K562 (cell line): ENCODE data around the gene HSPA5. TPM values are rescaled to one million over a fixed set of nuclear protein-coding genes. Genes with fewer than 3 reads are reported as not detected.
A peak's percentile ranks its signal among the peaks of the same experiment; 100 is the strongest.

Experiments
- ATAC-seq: fragments of 200-7000 bp; cut with Tn5 transposase; 3 replicates; pipeline ENCODE4 v1.9.1; 2020; ENCODE audit warnings: moderate library complexity
- BruUV-seq: library from RNA; stranded (reverse); fragments of 400-500 nt; replicated peaks from 2 replicates; lab custom pipeline; 2021; lab: Mats Ljungman, UMichigan
- CTCF ChIA-PET: fragments of 300-600 bp; formaldehyde crosslinking; extraction: SDS; loops from one replicate; lab custom pipeline; 2021; ENCODE audit warnings: low intra/inter-chr PET ratio; lab: Yijun Ruan, JAX
- POLR2A ChIA-PET: fragments of 300-600, 350-650 bp; sonication (Branson Sonifier 250); formaldehyde crosslinking; extraction: SDS; loops from one replicate; lab custom pipeline; 2021; ENCODE audit warnings: antibody characterized with exemption, inconsistent platforms; lab: Yijun Ruan, JAX
- DNase-seq, 4 experiments: peaks; one replicate each; pipeline versions ENCODE4 v3.0.0 to v3.0.0-alpha.2; 2011 to 2018; ENCODE audit warnings: low spot score in 3 of 4, mixed read lengths in 3 of 4; ENCODE audit errors: extremely low read depth in 1 of 4
- FAIRE-seq: peaks from 2 replicates; lab custom pipeline; 2011; peaks lifted over from hg19 to GRCh38; lab: Jason Lieb, UNC
- H2AFZ ChIP-seq: 2 replicates; pipeline ENCODE4 v1.6.0; 2011; ENCODE audit warnings: low read depth, low read length, control low read depth, inconsistent platforms
- H3K27ac ChIP-seq: fragments of 200-600 bp; 3 replicates; pipeline ENCODE4 v1.8.0; 2011; ENCODE audit warnings: low read depth, mild to moderate bottlenecking, control low read depth, inconsistent platforms, low read length, moderate library complexity, mixed read lengths; ENCODE audit errors: extremely low read depth
- H3K27me3 ChIP-seq, 2 experiments: fragments of 300-600 bp in 1 of 2; 2 replicates in 1 of 2; 3 replicates in 1 of 2; pipeline versions ENCODE4 v1.6.0 to v1.8.0; 2011; ENCODE audit warnings: inconsistent platforms in 2 of 2, low read length in 2 of 2, mild to moderate bottlenecking in 1 of 2, mixed read lengths in 1 of 2, moderate library complexity in 1 of 2; ENCODE audit not compliant: control insufficient read depth in 2 of 2, insufficient read depth in 2 of 2
- H3K36me3 ChIP-seq: fragments of 300-600 bp; 3 replicates; pipeline ENCODE4 v1.8.0; 2011; ENCODE audit warnings: mild to moderate bottlenecking, low read length, inconsistent platforms; ENCODE audit not compliant: control insufficient read depth, insufficient read depth
- H3K4me1 ChIP-seq, 2 experiments: fragments of 200-600 bp in 1 of 2; replicated peaks in 1 of 2; 2 replicates in 1 of 2; 3 replicates in 1 of 2; pipeline versions ENCODE4 v1.5.1 to v1.8.0; 2011; ENCODE audit warnings: inconsistent platforms in 2 of 2, low read length in 2 of 2, mild to moderate bottlenecking in 1 of 2, mixed read lengths in 1 of 2, moderate library complexity in 1 of 2; ENCODE audit not compliant: control insufficient read depth in 2 of 2, insufficient read depth in 2 of 2
- H3K4me2 ChIP-seq: 2 replicates; pipeline ENCODE4 v1.6.1; 2011; ENCODE audit warnings: low read length, control low read depth, inconsistent platforms, mixed read lengths; ENCODE audit not compliant: insufficient read depth
- H3K4me3 ChIP-seq: fragments of 200-600 bp; sonication (generic), shearing (Covaris generic); 2 replicates; pipeline ENCODE4 v1.5.1; 2016; ENCODE audit warnings: control low read depth, inconsistent platforms
- H3K79me2 ChIP-seq: fragments of 200-600 bp; 3 replicates; pipeline ENCODE4 v1.8.0; 2011; ENCODE audit warnings: low read length, inconsistent platforms; ENCODE audit not compliant: control insufficient read depth, insufficient read depth
- H3K9ac ChIP-seq, 2 experiments: 2 replicates each; pipeline versions ENCODE4 v1.6.0 to v1.6.1; 2011; ENCODE audit warnings: low read depth in 2 of 2, low read length in 2 of 2, control low read depth in 1 of 2, inconsistent platforms in 1 of 2, mild to moderate bottlenecking in 1 of 2, mixed read lengths in 1 of 2; ENCODE audit not compliant: insufficient read depth in 1 of 2
- H3K9me1 ChIP-seq: one replicate; pipeline ENCODE4 v1.6.0; 2011; ENCODE audit warnings: inconsistent platforms, mild to moderate bottlenecking, low read length, moderate library complexity; ENCODE audit not compliant: control insufficient read depth, insufficient read depth
- H3K9me3 ChIP-seq: replicated peaks from 2 replicates; pipeline ENCODE4 v1.5.1; 2011; ENCODE audit warnings: low read depth, low read length, inconsistent platforms; ENCODE audit not compliant: control insufficient read depth, insufficient read depth
- H4K20me1 ChIP-seq: replicated peaks from 2 replicates; pipeline ENCODE4 v1.6.1; 2011; ENCODE audit warnings: low read length, inconsistent platforms, mixed read lengths; ENCODE audit not compliant: control insufficient read depth, insufficient read depth
- BCL6 ChIP-seq: fragments of 250-450 bp; sonication (Bioruptor Pico); IDR thresholded peaks from 2 replicates; pipeline ENCODE4 v1.4.0; 2020
- BHLHE40 ChIP-seq: IDR thresholded peaks from 2 replicates; pipeline ENCODE4 v1.6.1; 2011; ENCODE audit warnings: low read length, improper control_type of control experiment
- CHCHD3 ChIP-seq: fragments of 250-450 bp; sonication (Bioruptor Pico); IDR thresholded peaks from 2 replicates; pipeline ENCODE4 v2.1.2; 2022; ENCODE audit warnings: mild to moderate bottlenecking
- PML ChIP-seq: IDR thresholded peaks from 2 replicates; pipeline ENCODE4 v1.6.1; 2012; ENCODE audit warnings: low read length, inconsistent platforms
- PRMT5 ChIP-seq: sonication (generic); formaldehyde crosslinking; IDR thresholded peaks from 2 replicates; pipeline ENCODE4 v1.5.0; 2020; ENCODE audit warnings: missing genetic modification reagents
- RBFOX2 ChIP-seq: fragments of 200-400 bp; formaldehyde crosslinking; IDR thresholded peaks from 2 replicates; pipeline ENCODE4 v1.6.1; 2017; ENCODE audit warnings: low read depth, mild to moderate bottlenecking, low read length, moderate library complexity
- SUPT5H ChIP-seq: fragments of 450-650 bp; IDR thresholded peaks from 2 replicates; pipeline ENCODE4 v1.6.1; 2016
- TAF7 ChIP-seq: fragments of 450-650 bp; IDR thresholded peaks from 2 replicates; pipeline ENCODE4 v1.6.1; 2016; ENCODE audit warnings: missing genetic modification characterization, missing compliant biosample characterization
- ZNF174 ChIP-seq: fragments of 250-450 bp; sonication (Bioruptor Pico); IDR thresholded peaks from 2 replicates; pipeline ENCODE4 v1.4.0; 2020; ENCODE audit warnings: mild to moderate bottlenecking
- ZNF253 ChIP-seq: fragments of 250-450 bp; sonication (Bioruptor Pico); conservative IDR thresholded peaks from 2 replicates; pipeline ENCODE4 v1.6.1; 2021; ENCODE audit warnings: mild to moderate bottlenecking
- ZNF282 ChIP-seq: sonication (generic); formaldehyde crosslinking; IDR thresholded peaks from 2 replicates; pipeline ENCODE4 v1.8.1; 2023; ENCODE audit warnings: missing genetic modification reagents
- WGBS: fragments of 100-300 bp; shearing (Covaris generic); methylation state at CpG from one replicate; pipeline ENCODE4 v1.1.6; 2016; ENCODE audit warnings: low coverage, mixed read lengths; ENCODE audit not compliant: insufficient coverage; ENCODE audit errors: missing lambda C conversion rate; 5-methylcytosine and 5-hydroxymethylcytosine counted together
- in situ Hi-C: fragments of 300-500 bp; cut with MboI; formaldehyde crosslinking; loops from 4 replicates; pipeline ENCODE4 v1.15.0; 2018; ENCODE audit warnings: inconsistent platforms, mixed read lengths
- intact Hi-C: fragments of 100-400 bp; cut with micrococcal nuclease; formaldehyde crosslinking; loops from 2 replicates; pipeline ENCODE4 v1.14.2; 2022
- polyA plus RNA-seq, 8 experiments: library from polyadenylated mRNA; depleted of rRNA in 4 of 8; stranded (reverse) in 5 of 8; unstranded in 3 of 8; fragments of >200 nt; fragmentation: Nextera tagmentation in 2 of 8; fragmentation: Illumina TruSeq in 1 of 8; extraction: Ambion mirVana in 2 of 8; extraction: Trizol in 1 of 8; gene quantifications; 2 replicates each; pipeline versions ENCODE4 v1.2.1 to v1.2.3, GENCODE V29; 2011 to 2014; ENCODE audit warnings: inconsistent platforms in 1 of 8, missing spikeins in 1 of 8
- total RNA-seq, 7 experiments: library from RNA; depleted of rRNA in 6 of 7; stranded (reverse); fragments of >200 nt in 6 of 7; fragmentation: Illumina TruSeq in 2 of 7; extraction: Trizol in 2 of 7; gene quantifications; 2 replicates each; pipeline versions ENCODE4 v1.2.1 to v1.2.3, GENCODE V29; 2011 to 2021; ENCODE audit warnings: low replicate concordance in 1 of 7

HSPA5 gene
- total and polyA plus RNA-seq, 9 of the 15 experiments (the other 6 are each of a cell fraction or from before 2014, with no cell fraction given), result 48.0 to 265 (median 113) TPM

GRCh38 chr9:125258160-125258785 is 17.1 kb upstream of the HSPA5 start:
- Histone ChIP-seq H3K27me3 (no peaks in the 10 kb centered on the region), H3K4me3 (no peak overlapping the region), H3K4me2 (no peak overlapping the region), H3K9me1 (no peaks in the 10 kb centered on the region), H3K27ac (no peak overlapping the region), H3K79me2 (peaks cover 20% of the 10 kb centered on the region), H2AFZ (peak overlapping the region; percentile 11; the same call in 1 of the 2 replicates), H4K20me1 (no peaks in the 10 kb centered on the region), H3K4me1 (peaks cover 12 to 21% of the 10 kb centered on the region in 2 experiments; a peak in 4 of 5 replicates), H3K9ac (no peak overlapping the region), H3K9me3 (no peaks in the 10 kb centered on the region), H3K36me3 (peaks cover 2% of the 10 kb centered on the region; the same call in 1 of the 3 replicates)
- ChIA-PET CTCF (no interaction called here), POLR2A (no interaction called here)
- intact Hi-C loops (no loop called here), in situ Hi-C loops (loop anchor here (5.0 to 25.0 kb wide), 2 partner anchors 114 to 1229 kb away; no protein-coding TSS in a partner anchor)
- no peak for FAIRE-seq
- ATAC-seq, result no peak
- 81% methylated on average over 6 of the region's 6 CpGs for WGBS
- BruUV-seq, result no TSS peak
- no peak for DNase-seq
- TF ChIP-seq BHLHE40 (no peak), ZNF282 (no peak), PML (no peak), TAF7 (no peak), CHCHD3 (no peak), SUPT5H (no peak), BCL6 (no peak), PRMT5 (CRISPR knock-in tag) (no peak), RBFOX2 (no peak), ZNF174 (CRISPR knock-in tag) (no peak), ZNF253 (CRISPR knock-in tag) (no peak)
- TF ChIP-seq, all 486 proteins: peak for 0
